HG02885 (cell line): ENCODE results near the gene COMTD1.
A peak's percentile ranks its signal among the peaks of the same experiment; 100 is the strongest.
"Not testable (repeated sequence)": the region's sequence is repeated elsewhere in the genome, so short reads cannot be mapped to it uniquely, and the experiment has no call there.

Experiments used
- ATAC-seq: cut with Tn5 transposase; IDR thresholded peaks from one replicate; pipeline ENCODE4 v1.9.1; 2021; ENCODE audit warnings: mild to moderate bottlenecking; ENCODE audit not compliant: unreplicated experiment, poor library complexity

COMTD1 gene

DNA sequence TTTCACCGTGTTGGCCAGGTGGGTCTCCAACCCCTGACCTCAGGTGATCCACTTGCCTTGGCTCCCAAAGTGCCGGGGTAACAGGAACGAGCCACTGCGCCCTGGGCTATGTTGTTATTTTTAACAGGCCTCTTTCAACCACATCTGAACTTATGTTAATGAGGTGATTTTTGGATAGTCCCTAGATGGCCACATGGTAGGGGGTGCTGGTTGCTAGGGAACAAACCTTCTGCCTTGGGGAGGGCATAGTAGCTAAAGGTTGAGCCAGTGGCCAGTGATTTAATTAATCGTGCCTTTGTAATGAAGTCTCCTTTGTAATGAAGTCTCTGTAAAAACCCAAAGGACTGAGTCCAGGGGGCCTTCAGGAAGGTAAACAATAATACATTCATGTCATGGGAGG is 9.1 kb downstream of the COMTD1 start:
- no peak for ATAC-seq

DNA sequence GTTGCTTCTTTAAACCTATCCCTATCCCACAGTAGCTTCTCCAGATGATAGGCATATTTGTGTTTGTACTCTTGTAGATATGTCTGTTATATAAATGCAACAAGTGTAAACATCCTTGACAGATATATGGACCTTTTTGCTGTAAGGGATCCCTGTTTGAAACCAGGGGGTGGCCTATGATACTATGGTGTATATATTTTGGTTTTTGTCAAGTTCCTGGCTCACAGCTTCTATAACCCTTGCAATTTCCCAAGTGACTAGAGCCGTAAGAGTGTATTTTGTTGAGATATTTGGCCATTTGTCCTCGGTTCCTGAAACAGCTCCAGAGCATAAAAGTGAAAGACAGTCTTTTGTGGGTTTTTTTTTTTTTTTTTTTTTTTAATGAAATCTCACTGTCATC is 9.7 kb downstream of the COMTD1 start:
- ATAC-seq: no peak

DNA sequence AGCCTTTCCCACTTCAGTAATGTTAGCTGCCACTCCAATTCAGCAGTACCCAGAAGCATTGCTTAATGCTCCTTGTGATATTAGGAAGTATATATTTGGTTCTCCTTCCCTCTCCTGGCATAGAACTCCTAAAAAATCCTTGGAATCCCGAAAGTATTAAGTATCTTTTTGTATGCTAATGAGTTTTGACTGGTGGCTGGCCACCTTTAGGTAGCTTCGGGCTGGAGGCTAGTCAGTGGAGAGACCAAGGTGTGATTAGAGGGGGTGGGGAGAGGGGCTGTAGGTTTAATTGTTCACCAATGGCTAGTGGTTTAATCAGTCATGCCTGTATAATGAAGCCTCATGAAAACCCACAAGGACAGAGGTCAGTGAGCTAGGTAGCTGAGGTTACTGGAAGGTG is 12.2 kb downstream of the COMTD1 start:
- ATAC-seq: no peak

DNA sequence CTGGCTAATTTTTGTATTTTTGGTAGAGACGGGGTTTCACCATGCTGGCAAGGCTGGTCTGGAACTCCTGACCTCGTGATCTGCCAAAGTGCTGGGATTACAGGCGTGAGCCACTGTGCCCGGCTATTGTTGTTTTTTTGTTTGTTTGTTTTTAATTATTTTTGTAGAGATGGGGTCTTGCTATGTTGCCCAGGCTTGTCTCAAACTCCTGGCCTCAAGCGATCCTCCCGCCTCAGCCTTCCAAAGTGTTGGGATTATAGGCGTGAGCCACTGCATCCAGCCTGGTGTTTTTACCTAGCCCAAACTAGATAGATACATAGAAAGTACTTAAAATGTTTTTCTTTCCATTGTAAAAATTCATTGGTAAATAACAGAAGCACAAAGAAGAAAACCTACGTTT is 14.3 kb downstream of the COMTD1 start:
- ATAC-seq: not testable (repeated sequence)

DNA sequence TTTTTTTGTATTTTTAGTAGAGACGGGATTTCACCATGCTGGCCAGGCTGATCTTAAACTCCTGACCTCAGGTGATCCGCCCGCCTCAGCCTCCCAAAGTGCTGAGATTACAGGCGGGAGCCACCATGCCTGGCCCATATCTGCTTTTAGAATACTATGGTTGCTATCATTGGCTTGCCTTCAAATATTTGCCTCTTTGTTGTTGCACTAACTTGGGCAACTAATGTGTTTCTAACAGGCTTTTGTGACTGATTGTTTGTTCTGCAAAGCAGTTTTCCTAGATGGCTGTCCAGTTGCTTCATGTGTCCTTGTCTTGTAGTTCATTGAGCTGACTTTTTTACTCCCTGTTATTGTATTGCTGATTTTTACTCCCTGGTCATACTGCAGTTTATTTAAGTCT is 15.5 kb downstream of the COMTD1 start:
- no peak for ATAC-seq

DNA sequence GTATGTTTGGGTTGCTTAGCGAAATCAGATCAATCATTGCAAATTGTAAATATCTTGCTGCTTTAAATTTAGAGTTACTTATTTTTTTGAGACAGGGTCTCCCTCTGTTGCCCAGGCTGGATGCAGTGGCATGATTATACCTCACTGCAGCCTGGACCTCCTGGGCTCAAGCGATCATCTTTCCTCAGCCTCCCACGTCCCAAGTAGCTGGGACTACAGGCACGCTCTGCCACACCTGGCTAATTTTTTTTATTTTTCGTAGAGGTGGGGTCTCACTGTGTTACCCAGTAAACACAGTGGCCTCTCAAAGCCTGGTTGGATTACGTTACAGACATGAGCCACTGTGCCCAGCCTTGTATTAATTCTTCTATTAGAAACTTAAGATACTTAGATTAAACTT is 23.4 kb downstream of the COMTD1 start:
- no peak for ATAC-seq

DNA sequence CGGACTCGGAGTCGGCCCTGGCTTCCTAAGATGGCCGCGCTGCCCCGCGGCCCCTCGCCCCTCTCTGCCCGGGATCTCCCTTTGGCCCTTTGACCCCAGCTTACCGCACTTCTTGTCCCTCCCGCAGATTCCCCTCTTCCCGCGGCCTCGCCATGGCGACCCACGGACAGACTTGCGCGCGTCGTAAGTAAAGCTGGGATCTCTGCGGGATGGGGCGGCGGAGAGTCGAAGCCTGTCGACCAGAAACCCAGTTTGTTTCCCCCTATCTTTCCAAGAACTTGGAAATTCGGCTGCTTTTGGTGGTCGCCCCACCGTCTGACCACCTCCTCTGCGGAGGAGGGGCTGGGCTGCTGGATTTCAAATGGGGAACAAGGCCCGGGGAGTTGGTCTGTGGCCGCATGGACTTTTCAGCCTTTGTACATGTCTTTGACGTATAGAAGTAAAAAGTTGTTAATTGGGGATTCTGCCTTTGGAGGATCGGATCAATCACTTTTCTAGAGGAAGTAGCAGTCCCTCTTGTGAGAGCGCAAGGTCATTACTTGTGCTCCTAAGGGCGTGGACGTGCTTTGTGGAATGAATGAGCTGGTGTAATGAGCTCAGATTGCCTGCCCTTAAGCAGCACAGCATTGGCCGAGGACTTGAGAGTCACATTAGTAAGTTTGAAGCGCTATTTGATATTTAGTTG is 24.6 kb downstream of the COMTD1 start:
- no peak for ATAC-seq

DNA sequence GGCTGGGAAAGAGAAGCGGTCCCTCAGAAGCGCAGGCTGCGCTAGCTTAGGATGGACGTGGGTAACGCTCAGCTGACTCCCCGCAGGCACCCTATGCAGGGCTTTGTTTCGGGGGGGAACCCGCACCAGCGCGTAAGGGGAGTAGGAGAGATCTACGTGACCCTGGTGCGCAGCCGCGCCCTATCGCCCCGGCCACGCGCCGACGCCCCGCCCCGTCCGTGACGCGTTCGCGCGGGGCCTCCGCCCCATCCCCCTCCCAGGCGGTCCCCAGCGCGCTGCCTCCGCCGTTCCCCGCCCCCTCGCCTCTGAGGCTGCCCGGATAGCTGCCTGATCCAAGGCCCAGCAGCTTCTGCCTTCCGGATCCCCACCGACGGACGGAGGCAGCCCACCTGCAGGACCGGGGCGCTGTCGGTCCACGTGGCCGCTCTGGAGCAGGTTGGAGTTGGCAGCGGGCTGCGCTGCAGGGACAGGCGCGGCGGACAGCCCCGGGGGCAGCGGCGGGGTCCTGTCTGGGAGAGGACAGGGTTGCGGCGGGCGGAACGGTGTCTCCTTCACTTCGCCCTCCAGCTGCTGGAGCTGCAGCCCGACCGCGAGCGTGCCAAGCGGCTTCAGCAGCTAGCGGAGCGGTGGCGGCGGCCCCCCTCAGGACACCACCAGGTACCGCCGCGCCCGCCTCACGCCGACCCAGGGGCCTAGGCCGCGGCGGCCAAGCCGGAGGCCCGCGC is 25.3 kb downstream of the COMTD1 start, which contains the start of gene VDAC2:
VDAC2 (plus strand) TSS at position 515 of the 725 bp plus-strand sequence. CDS start 363 bp downstream, outside the sequence.
- ATAC-seq: peak; percentile 88

DNA sequence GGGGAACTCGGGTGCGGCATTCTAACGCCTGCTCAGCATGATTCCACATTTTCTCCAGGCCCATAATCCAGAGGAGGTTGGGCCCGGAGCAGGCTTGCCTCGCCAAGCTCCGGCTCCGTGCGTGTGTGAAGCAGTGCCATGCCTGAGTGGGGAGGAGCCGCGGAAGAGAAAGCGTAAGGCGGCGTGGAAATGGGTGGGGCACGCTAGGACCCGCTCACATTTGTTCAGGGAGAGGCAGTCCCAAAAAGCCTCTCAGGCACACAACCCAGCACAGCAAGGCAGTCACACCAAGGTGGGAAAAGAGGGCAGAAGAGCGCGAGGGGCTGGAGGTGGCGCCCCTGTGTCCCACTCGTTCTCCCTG is 25.9 kb downstream of the COMTD1 start:
- peak; percentile 62 for ATAC-seq

DNA sequence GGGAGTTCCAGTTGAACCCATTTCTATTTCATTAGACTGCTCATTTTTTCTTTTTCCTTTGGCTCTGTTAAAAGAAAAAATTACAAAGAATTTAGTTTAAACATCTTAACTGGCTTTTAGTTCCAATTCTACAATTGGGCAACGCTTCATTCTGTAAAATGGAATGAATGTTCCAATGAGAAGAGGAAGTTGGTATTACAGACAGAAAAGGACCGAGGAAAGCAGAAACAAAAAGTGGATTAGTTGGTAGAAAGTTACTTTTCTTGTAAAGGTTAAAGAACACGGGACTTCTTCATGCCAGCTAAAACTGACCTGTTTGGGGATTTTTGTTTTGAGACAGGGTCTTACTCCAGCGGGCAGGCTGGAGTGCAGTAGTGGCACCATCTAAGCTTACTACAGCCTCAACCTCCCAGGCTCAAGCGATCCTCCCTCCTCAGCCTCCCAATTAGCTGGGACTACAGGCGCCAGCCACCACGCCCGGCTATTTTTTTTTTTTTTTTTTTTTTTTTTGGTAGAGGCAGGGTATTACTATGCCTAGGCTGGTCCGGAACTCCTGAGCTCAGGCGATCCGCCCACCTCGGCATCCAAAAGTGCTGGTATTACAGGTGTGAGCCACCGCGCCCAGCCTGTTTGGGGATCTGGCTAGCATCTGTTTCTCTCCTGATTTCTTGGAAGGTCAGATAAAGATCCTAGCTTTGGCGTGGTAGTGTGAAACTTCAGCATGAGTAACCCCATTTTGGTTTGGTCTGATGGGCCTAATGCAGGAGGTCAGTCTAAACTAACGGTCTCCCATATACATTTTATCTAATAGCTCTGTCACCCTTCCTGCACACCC is 26.5 kb downstream of the COMTD1 start:
- ATAC-seq: no peak

DNA sequence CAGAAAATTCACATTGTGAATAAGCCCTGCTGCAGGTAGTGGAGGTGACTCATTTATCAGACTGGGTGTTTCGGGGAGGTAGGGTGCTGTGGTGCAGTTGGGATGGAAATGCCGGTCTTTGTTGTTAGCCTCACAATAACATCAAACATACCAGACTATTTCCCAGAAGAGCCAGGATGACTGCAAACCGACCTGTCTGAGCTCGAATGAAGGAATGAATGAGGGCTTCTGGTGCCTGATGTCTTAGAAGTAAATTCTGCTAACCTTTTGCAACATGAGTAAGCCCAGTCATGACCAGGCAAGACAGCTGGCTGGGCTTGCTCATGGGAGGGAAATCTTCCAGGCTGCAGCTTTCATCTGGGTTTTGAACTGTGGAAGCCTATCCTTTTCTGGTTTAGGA is 27.6 kb downstream of the COMTD1 start:
- no peak for ATAC-seq

DNA sequence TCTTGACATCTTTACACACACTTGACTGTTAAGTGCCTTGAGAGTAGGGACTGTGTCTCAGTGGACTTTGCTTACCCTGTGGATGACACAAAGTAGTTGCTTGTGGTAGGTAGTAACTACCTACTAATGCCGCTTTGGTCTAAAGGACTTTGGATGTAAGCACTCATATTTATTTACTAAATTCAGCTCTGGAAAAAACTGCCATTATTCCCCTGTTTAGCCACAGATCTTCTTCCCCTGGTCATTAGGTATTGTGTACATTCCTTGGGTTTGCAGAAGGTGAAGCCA is 28.0 kb downstream of the COMTD1 start:
- ATAC-seq: no peak

DNA sequence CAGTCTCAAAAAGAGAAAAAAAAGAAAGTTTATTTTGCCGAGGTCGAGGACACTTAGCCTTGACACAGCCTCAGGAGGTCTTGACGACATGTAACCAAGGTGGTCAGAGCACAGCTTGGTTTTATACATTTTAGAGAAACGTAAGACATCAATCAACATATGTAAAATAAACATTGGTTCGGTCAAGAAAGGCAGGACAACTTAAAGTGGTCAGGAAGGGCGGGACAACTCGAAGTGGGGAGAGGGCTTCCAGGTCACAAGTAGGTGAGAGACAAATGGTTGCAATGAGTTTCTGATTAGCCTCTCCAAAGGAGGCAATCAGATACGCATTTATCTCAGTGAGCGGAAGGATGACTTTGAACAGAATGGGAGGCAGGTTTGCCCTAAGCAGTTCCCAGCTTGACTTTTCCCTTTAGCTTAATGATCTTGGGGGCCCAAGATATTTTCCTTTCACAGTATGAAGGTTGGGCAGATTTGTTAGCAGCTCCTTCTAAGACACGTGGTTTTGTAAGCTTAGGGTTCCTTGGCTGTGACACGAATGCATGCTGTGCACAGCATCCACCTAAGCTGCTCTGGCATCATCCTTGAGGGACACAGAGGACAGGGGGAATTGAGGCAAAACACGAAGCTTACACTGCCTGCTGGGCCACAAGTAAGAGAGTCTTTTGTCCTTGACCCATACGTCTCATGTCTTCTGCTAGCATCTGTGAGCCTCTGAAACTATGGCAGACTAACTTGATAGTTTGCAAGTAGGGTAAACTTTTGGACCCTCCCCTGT is 28.5 kb downstream of the COMTD1 start:
- ATAC-seq: no peak

DNA sequence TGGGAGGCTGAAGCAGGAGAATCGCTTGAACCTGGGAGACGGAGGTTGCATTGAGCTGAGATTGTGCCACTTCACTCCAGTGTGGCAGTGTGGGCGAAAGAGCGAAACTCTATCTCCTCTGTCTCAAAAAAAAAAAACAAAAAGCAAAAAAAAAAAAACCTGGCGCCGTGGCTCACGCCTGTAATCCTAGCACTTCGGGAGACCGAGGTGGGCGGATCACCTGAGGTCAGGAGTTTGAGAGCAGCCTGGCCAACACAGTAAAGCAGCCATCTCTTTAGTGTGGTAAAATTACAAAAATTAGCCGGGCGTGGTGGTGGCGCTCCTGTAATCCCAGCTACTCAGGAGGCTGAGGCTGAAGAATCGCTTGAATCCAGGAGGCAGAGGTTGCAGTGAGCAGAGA is 29.1 kb downstream of the COMTD1 start:
- not testable (repeated sequence) for ATAC-seq

DNA sequence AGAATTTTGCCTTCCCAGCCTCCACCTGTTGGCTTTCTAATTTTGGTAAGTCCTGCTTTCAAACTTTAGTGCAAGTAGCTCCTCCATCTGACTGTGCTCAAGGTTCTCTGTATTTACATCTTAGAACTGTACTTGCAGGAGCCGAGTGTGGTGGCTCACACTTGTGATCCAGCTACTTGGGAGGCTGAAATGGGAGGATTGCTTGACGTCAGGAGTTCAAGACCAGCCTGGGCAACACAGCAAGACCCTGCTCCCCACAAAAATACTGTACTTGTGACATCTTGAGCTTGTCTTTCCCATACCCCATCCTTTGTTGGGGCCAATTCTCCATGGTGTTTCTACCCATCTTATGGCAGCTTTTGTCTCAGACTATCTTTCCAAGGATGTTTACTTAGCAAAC is 29.8 kb downstream of the COMTD1 start:
- no peak for ATAC-seq

DNA sequence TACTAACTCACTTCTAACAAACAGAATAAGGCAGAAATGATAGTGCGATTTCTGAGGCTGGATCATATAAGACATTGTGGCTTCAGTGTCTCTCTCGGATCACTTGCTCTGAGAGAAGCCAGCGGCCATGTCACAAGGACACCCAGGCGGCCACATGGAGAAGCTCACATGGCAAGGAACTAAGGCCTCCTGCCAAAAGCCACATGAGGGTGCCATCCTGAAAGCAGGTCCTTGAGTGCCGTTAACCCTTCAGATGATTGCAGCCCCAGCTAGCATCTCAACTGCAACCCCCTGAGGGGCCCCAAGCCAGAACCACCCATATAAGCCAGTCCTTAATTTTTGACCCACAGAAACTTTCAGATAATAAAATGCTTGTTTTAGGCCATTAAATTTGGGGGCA is 32.0 kb downstream of the COMTD1 start:
- ATAC-seq: no peak

DNA sequence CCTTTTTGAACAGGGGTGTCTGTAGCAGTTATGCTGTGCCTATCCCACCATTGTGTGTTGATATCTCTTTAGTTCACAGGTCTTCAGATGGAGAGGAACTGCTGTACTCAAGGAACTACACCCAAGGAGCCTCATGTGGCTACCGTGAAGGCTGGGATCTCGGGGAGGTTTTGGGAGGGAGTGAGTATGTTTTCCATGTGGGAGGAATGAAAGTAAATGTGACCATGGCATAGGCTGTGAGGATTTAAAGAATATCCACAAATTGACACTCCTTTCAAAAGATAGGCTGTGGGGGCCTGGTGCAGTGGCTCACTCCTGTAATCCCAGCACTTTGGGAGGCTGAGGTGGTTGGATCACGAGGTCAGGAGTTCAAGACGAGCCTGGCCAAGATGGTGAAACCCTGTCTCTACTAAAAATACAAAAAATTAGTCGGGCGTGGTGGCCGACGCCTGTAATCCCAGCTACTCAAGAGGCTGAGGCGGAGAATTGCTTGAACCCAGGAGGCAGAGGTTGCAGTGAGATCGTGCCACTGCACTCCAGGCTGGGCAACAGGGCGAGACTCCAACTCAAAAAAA is 32.6 kb downstream of the COMTD1 start:
- not testable (repeated sequence) for ATAC-seq

DNA sequence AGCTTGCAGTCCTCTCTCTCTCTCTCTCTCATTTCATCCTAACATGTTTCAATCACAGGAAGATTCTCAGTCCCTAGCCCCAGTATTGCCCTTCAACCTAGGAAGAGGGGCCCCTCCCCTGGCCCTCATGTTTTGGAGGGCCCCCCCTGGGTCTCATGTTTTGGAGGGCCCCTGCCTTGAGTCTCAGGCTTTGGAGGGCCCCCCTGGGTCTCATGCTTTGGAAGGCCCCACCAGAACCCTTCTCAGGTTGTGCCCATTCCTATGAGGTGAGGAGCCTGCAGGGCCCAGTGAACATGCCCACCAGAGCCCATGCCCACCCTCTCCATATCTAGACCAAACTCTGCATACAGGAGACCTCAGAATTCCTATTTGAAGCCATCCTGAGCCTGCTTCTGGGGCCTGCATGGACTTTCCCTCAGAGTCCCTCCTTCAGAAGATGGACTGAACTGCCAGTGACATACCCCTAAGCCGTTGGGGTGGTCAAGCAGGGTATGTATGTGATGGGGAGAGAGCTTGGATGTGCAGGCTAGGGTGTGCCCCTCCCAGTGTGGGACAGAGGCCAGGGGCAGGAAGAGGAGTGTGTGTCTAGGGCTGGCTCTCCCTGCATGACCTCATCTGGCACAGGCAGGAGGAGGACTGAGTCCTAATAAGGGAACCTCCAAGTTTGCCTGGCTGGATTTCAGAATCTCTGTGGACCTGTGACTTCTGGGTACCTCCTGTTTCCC is 33.3 kb downstream of the COMTD1 start:
- ATAC-seq: no peak

DNA sequence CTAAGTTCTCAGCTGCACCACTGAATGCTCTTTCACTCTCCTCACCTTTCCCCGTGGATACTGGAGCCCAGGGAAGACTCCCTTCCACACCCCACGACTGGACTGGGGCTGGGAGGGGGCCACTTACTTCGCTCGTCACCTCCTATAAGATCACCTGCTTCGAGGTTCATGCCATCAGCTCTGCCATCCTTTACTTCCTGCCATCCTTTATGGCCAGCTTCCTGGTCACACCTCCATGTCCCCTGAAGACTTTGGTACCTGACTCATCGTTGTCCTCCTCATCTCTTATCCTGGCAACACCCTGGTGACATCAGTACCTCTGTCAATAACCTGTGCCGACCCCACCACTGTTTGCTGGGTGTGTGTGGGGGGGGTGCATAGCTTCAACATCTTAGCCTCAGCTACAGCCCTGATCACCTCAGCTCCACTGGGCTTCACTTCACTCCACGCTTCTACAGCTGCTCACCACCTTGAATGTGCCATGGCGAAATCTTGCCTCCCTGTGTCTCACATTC is 33.9 kb downstream of the COMTD1 start:
- ATAC-seq: no peak
